MCF 10A (cell line): ENCODE results near the gene AGBL4. TPM values are rescaled to one million over a fixed set of nuclear protein-coding genes. Genes with fewer than 3 reads are reported as not detected.

Source experiments
- BruUV-seq: library from RNA; stranded (reverse); fragments of 400-500 nt; replicated peaks from 2 replicates; lab custom pipeline; 2021; lab: Mats Ljungman, UMichigan
- CTCF ChIA-PET: fragments of 300-600 bp; sonication (Branson Sonifier 250); formaldehyde crosslinking; extraction: SDS; loops from one replicate; lab custom pipeline; 2021; ENCODE audit warnings: antibody characterized with exemption, inconsistent platforms; lab: Yijun Ruan, JAX
- POLR2A ChIA-PET: fragments of 300-600, 350-650 bp; sonication (Branson Sonifier 250); formaldehyde crosslinking; extraction: SDS; loops from one replicate; lab custom pipeline; 2020; ENCODE audit warnings: antibody characterized with exemption, inconsistent platforms; lab: Yijun Ruan, JAX
- DNase-seq: peaks from one replicate; pipeline ENCODE4 v3.0.0-alpha.2; 2018; ENCODE audit not compliant: unreplicated experiment
- H3K27ac Mint-ChIP-seq: one replicate; pipeline ENCODE4 v1.8.0; 2022; ENCODE audit warnings: mild to moderate bottlenecking, low read depth, mixed read lengths; ENCODE audit not compliant: unreplicated experiment
- H3K27me3 Mint-ChIP-seq: one replicate; pipeline ENCODE4 v1.8.0; 2022; ENCODE audit warnings: mixed read lengths; ENCODE audit not compliant: insufficient read depth, unreplicated experiment
- H3K36me3 Mint-ChIP-seq: one replicate; pipeline ENCODE4 v1.8.0; 2022; ENCODE audit warnings: mild to moderate bottlenecking, moderate library complexity, mixed read lengths; ENCODE audit not compliant: insufficient read depth, unreplicated experiment
- H3K4me1 Mint-ChIP-seq: one replicate; pipeline ENCODE4 v1.8.0; 2022; ENCODE audit warnings: mixed read lengths; ENCODE audit not compliant: insufficient read depth, unreplicated experiment
- H3K4me3 Mint-ChIP-seq: one replicate; pipeline ENCODE4 v1.8.0; 2022; ENCODE audit warnings: mild to moderate bottlenecking, moderate library complexity, mixed read lengths; ENCODE audit not compliant: unreplicated experiment
- H3K9me3 Mint-ChIP-seq: one replicate; pipeline ENCODE4 v1.8.0; 2022; ENCODE audit warnings: mixed read lengths; ENCODE audit not compliant: unreplicated experiment
- CTCF ChIP-seq: fragments of 200-600 bp; IDR thresholded peaks from one replicate; pipeline ENCODE4 v1.8.0; 2022; ENCODE audit warnings: antibody characterized with exemption, mild to moderate bottlenecking; ENCODE audit not compliant: unreplicated experiment
- intact Hi-C: fragments of 100-400 bp; cut with micrococcal nuclease; formaldehyde crosslinking; loops from 2 replicates; pipeline ENCODE4 v1.14.1; 2022
- total RNA-seq: library from RNA; stranded (reverse); gene quantifications from 2 replicates; pipeline ENCODE4 v1.2.3, GENCODE V29; 2022

AGBL4 gene
- total RNA-seq, 1 experiment from 2014 or later, result not detected

DNA sequence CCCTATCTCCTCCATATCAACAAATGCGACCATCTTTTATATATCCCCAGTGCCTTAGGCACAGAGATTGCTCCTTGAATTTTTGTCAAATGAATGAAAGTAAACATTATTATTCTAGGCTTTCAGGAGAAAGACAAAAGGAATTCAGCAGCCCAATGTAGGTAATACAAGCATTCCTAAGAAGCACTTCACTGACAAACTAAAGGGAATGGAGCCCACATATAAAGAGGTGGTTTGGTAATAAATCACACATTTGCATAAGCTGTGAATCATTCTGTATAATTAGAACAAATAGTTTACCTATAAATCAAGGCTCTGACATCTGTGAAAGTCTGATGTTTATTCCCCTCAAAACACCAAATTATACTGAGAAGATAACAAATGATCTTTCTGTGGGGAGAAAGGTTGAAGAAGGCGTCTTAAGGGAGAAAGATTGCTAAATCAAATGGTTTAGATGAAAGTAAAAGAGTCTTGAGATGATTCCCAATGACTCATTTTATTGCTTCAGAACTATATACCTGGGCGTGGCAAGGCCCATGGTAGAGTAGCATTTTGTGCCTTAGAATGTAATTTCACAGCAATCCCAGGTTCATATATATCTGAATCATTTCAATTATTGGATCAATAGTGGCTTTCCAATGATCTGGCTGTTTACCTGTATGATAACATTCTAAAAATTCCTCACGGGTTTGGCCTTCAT lies 558.1 kb downstream of the AGBL4 start:
- Mint-ChIP-seq H3K27me3 (no peaks in the 10 kb centered on the region), H3K36me3 (no peaks in the 10 kb centered on the region), H3K4me1 (peaks cover 17% of the 10 kb centered on the region), H3K9me3 (no peaks in the 10 kb centered on the region), H3K4me3 (no peak overlapping the region), H3K27ac (no peak overlapping the region)
- TF ChIP-seq CTCF, result no peak
- peak; percentile 54 for DNase-seq
- intact Hi-C loops, result no loop called here
- ChIA-PET CTCF (no interaction called here), POLR2A (no interaction called here)
- BruUV-seq, result no TSS peak

GRCh38 chr1:49448200-49448599 lies 575.6 kb downstream of the AGBL4 start:
- Mint-ChIP-seq H3K36me3 (no peaks in the 10 kb centered on the region), H3K9me3 (peaks cover 6% of the 10 kb centered on the region), H3K4me3 (no peak overlapping the region), H3K4me1 (peaks cover 5% of the 10 kb centered on the region), H3K27ac (no peak overlapping the region), H3K27me3 (no peaks in the 10 kb centered on the region)
- BruUV-seq, result no TSS peak
- intact Hi-C loops, result no loop called here
- no peak for TF ChIP-seq CTCF
- CTCF ChIA-PET, result no interaction called here
- POLR2A ChIA-PET, result no interaction called here
- DNase-seq, result no peak

- H3K4me3 Mint-ChIP-seq, result no peak overlapping the region
- intact Hi-C loops, result no loop called here
- no peak for TF ChIP-seq CTCF
- no peaks in the 10 kb centered on the region for H3K36me3 Mint-ChIP-seq
- BruUV-seq, result no TSS peak
- H3K27me3 Mint-ChIP-seq, result no peaks in the 10 kb centered on the region
- H3K27ac Mint-ChIP-seq, result no peak overlapping the region
- ChIA-PET CTCF (interaction anchor here (0.6 kb wide), 1 partner anchor 100 kb away, joined by 3 read pairs; no protein-coding TSS in a partner anchor), POLR2A (no interaction called here)
- DNase-seq, result no peak
- H3K9me3 Mint-ChIP-seq, result no peaks in the 10 kb centered on the region
- no peaks in the 10 kb centered on the region for H3K4me1 Mint-ChIP-seq
Measured at GRCh38 chr1:49436865-49437264, 586.9 kb downstream of the AGBL4 start.

DNA sequence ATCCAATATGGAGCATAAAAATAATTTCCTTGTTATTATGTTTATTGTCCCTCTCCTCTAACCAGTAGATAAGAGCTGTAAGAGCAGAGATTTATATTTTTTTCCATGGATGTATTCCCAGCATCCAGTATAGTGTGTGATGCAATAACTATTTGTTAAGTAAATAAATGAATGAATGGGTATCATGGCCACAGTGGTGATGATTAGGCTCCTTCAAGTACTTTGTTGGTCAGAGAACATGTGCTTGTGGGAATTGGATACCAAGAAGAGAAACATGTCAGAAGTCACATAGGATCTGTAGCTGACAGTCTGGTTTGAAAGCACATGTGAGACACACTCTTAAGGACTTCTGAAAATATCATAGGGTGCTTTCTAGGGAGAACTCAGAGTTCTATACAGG lies 588.5 kb downstream of the AGBL4 start:
- BruUV-seq, result no TSS peak
- Mint-ChIP-seq H3K27ac (no peak overlapping the region), H3K9me3 (no peaks in the 10 kb centered on the region), H3K4me3 (no peak overlapping the region), H3K4me1 (no peaks in the 10 kb centered on the region), H3K36me3 (no peaks in the 10 kb centered on the region), H3K27me3 (no peaks in the 10 kb centered on the region)
- CTCF ChIA-PET, result no interaction called here
- peak; percentile 2 for DNase-seq
- intact Hi-C loops, result no loop called here
- TF ChIP-seq CTCF, result no peak
- POLR2A ChIA-PET, result interaction anchor here (0.6 kb wide), 1 partner anchor 357 kb away, joined by 3 read pairs; no protein-coding TSS in a partner anchor
